Stimulated activated CD4-positive, alpha-beta T cell treated with anti-CD3 and anti-CD28 coated beads, Interleukin-1b, Interleukin-23, amount 100 ng/mL, for 4 hours (primary cell): ENCODE data around the gene PDHX.
"Not testable (repeated sequence)": the region's sequence is repeated elsewhere in the genome, so short reads cannot be mapped to it uniquely, and the experiment has no call there.

Source experiments
- DNase-seq, 2 donors: peaks; one replicate each; pipeline ENCODE4 v3.0.0-alpha.2; 2020; ENCODE audit warnings: low read depth in 2 of 2

Gene PDHX

DNA sequence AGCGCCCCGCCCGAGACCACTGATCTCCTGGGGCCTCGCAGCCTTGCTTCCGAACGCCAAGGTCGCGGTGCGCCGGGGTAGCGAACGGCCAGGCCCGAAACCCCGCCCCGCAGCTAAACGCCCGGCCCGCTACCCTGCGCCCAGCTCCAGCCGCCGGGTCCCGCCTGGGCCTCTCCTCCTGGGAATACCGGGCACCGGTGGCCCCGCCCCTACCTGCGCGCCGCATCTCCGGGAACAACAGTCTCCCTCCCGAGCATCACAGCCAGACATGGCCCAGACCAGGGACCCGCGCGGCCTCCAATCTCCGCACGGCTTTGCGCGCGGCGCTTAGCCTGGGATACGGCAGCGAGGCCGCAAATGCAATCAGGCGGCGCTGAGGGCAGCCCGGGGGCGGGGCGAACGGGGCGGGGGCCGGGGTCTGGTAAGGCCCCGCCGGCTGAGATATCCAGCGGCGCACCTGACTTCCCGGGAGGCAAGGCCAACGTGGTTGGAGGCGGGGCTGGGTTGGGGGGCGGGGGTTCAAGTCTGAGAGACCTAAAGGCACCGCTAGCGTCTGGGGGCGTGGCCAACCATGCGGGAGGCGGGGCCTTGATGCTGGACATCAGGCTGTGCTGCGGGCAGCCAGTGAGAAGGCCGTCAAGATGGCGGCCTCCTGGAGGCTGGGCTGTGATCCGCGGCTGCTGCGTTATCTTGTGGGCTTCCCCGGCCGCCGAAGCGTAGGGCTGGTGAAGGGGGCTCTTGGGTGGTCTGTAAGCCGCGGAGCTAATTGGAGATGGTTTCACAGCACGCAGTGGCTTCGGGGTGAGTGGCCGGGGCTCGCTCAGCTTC, at the start of gene PDHX, which contains the start of gene APIP:
PDHX (plus strand) TSS at position 604 of the 828 bp plus-strand sequence; CDS start at position 642, 38 bp downstream.
APIP (minus strand) TSS at position 365 of the 828 bp plus-strand sequence; CDS start at position 270, 95 bp downstream.
- DNase-seq = peak; percentile 95 to 98

DNA sequence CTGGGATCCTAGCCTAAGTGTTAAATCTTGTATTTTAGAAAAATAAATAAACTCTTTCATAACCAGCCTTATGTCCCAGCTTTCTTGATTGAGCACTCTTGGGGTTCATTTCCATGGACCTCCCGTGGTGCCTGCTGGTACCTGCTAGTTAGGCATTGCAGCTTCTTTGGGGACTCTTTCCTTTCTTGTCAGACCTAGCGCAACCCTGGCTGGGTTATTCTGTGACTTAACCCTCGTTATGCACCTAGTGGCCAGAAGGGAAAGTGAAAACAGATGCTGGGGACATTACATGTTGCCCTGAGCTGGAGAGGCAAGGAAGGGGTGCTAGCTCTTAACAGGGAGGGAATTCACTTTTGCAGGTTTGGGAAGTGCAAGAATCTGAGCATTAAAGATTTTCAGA, 47.0 kb upstream of the PDHX start:
- no peak for DNase-seq

DNA sequence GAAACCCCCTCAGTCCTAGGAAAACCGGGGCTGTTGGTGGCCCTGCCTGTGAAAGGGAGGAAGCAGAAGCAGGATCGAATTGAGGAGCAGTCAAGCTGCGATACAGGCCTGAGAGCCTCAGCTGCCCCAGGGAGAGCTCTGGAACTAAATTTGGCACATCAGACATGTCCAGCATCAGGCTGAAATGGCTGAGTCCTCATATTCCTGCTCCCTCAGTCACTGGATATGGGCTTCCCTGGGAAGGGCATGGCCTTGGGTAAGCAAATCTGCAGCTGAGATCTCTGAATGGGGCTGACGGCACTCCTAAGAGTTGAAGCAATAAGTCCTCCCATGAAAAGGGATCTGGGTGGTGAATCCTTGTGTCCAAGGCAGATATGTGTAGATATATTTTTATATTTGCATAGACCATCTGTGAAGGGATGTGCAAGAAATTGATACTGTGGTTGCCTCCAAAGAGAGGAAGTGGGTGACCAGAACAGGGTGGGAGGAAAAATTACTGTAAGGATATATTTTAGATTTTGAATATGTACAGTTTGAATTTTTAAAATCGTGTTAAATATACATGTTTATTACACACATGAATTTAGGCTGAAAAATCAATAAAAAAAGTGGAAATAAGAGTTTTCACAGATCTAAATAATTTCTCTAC, 45.7 kb upstream of the PDHX start:
- DNase-seq = no peak

DNA sequence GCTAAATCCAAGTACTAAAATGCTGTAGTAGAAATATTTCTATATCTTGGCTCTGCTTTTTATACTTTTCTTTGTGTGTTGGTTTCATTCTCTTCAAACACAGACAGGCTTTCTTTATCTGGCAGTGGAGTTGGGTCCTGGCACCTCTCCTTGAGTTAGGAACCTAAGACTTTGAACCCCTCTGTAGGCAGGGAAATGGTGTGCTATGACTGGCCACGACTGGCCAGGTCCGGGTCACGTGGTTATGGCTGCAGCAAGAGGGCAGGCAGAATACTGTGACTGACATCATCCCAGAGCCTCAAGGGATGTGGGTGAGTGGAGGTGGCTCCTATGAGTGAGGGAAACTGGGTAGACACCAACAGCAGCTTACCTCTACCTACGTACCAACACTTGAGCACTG, 42.2 kb upstream of the PDHX start:
- no peak for DNase-seq

DNA sequence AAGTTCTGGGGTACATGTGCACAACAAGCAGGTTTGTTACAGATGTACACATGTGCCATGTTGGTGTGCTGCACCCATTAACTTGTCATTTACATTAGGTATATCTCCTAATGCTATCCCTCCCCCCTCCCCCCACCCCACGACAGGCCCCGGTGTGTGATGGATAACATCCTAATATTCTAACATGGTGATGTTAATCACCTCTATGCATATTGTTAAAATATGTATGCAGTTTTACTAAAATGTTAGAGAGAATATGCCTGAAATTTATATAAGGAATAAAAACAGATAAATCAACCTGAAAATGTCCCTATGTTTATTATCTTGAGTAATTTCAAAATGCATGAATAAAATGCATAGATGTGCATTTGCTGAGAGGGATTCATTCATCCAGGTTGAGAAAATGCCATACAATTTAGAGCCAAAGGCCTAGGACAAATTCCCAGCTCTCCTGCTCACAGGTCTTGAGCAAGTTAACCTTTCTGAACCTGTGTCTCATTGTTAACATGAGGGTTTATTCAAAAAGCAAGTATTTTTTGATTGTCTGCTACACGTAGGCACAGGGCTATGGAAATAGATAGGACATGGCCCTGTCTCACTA, 38.9 kb upstream of the PDHX start:
- no peak for DNase-seq

DNA sequence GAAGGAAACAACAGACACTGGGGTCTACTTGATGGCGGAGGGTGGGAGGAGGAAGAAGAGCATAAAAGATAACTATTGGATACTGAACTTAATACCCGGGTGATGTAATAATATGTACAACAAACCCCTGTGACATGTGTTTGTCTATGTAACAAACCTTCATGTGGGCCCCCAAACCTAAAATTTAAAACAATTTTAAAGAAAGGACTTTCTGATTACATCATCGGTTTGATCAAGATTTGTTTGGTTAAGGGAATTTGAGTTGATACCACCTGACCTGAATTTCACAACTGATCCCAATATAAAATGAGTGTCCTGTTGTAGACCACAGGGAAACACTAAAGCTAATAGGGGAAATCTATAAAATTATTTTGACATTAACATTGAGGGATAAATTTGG, 34.5 kb upstream of the PDHX start:
- no peak for DNase-seq

DNA sequence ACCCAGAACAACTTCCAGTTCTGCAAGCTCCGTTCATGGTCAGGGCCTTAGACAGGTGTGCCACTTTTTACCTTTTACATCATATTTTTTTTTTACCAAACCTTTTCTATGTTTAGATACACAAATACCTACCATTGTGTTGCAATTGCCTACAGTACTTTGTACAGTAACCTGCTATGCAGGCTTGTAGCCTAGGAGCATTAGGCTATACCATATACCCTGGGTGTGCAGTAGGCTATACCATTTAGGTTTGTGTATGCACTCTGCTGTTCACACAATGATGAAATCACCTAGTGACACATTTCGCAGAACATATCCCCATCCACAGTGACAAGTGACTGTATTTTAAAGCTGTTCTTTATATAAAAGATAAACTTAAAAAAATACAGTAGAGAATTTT, 29.8 kb upstream of the PDHX start:
- no peak for DNase-seq

- no peak for DNase-seq
These were observed 29.2 kb upstream of the PDHX start for GRCh38 chr11:34887260-34887659.

- no peak for DNase-seq
These were observed 26.3 kb upstream of the PDHX start for GRCh38 chr11:34890089-34890488.

DNA sequence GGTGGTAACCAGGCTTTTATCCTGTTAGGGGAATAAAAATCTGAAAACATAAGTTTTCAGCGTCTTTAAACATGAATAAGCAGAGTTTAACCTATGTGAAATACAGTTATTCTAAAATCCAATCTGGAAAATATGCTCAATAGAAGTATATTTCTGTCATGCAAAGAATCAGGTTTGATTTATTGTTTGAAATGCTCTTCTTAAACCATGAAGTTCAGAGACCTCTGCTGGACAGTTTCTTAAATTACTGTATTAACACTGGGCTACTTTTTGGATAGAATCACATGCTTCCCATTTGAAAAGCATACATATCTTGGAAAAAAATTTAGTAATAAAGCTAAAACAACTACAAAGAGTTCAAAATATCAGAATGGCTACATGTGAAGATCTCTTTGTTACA, 25.6 kb upstream of the PDHX start:
- no peak for DNase-seq

- DNase-seq = no peak
These were observed 24.8 kb upstream of the PDHX start for GRCh38 chr11:34891611-34892010.

DNA sequence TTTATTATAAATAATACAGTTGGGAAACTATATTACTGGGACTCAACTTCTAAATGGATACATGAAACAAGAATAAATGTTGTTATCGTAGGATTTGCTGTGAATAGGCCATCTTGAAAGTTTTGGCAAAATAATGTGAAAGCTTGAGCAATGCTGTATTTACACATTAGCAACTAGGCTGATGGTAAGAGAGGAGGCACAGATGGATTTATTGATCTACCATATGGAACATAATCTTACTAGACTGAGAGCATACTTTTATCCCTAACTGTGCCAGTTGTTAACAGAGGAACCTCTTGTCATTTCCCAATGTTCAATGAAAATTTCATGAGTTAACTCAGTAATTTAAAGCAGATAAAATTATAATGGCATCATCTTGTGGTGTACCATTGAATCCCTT, 23.0 kb upstream of the PDHX start:
- DNase-seq = no peak

DNA sequence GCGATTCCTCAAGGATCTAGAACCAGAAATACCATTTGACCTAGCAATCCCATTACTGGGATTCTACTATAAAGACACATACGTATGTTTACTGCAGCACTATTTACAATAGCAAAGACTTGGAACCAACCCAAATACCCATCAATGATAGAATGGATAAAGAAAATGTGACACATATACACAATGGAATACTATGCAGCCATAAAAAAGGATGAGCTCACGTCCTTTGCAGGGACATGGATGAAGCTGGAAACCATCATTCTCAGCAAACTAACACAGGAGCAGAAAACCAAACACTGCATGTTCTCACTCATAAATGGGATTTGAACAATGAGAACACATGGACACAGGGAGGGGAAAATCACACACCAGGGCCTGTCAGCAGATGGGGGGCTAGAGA, 20.2 kb upstream of the PDHX start:
- DNase-seq = not testable (repeated sequence)

DNA sequence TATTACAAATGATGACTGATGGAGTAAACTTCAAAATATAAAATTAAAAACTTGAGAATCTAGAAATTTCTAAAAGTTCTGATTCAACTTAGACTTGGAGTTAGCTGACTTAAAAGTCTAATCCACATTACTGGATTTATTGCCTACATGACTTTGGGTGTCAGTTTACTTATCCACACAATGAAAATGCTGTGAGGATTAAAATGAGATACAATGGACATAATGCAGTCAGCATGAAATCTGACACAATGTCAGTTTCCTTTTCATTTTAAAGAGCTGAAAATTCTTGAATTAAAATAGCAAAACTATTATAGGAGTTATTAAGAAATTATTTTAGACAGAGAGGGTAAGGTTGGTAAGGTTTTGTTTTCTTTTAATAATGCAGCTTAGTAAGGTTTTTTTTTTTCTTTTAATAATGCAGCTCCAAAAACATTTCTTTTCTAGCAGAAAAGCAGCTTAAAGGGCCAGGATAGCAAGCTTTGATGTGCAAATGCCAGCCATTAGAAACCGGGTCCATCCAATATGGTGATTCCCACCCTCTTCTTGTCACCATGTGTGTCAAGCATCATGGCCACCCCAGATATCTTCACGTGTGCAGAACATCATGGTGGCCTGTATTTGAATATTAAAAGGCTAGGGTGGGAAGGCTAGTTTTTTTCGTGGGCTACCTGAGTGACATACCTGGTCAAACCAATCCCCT, 19.1 kb upstream of the PDHX start:
- no peak for DNase-seq

GRCh38 chr11:34898474-34898873, 17.9 kb upstream of the PDHX start:
- DNase-seq = no peak

- no peak for DNase-seq
These were observed 16.8 kb upstream of the PDHX start for GRCh38 chr11:34899633-34900016.

GRCh38 chr11:34904421-34904955, 11.9 kb upstream of the PDHX start:
- DNase-seq = no peak

- DNase-seq = no peak
These were observed 10.8 kb upstream of the PDHX start for GRCh38 chr11:34905666-34906065.

GRCh38 chr11:34907934-34908593, 8.4 kb upstream of the PDHX start:
- DNase-seq = no peak

DNA sequence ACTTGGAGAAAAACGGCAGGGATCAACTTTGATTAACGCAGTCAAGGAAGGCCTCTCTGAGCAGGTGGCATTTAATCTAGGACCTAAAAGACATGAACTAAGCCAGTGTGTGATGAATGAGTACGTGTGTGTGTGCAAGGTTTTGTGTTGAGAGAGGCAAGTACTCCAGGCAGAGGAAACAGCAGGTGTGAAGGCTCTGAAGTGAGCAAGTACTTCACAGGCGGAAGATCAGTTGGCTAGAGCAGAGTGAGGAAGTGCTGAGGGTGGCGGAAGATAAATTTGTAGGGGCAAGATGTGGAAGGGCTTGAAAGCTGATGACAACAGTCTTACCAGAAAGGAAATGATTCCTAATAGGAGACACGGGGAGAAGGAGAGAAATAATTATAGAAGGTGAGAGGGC, 7.0 kb upstream of the PDHX start:
- no peak for DNase-seq

- no peak for DNase-seq
These were observed 6.5 kb upstream of the PDHX start for GRCh38 chr11:34909955-34910354.
